Activated CD4-positive, alpha-beta T cell treated with anti-CD3 and anti-CD28 coated beads, Interleukin-2, Interleukin-6, amounts not matched to agents 100 ng/mL and 50 ng/mL, durations not matched to agents 16 hours and 8 hours (primary cell): ENCODE measurements around the gene KPNA2.
"Not testable (repeated sequence)": the region's sequence is repeated elsewhere in the genome, so short reads cannot be mapped to it uniquely, and the experiment has no call there.

Source experiments
- DNase-seq: peaks from one replicate; pipeline ENCODE4 v3.0.0-alpha.2; 2020

The KPNA2 gene

GRCh38 chr17:68020409-68020756 is 15.2 kb upstream of the KPNA2 start:
- no peak for DNase-seq

GRCh38 chr17:68020791-68021190 is 14.7 kb upstream of the KPNA2 start:
- DNase-seq, result not testable (repeated sequence)

GRCh38 chr17:68021963-68022362 is 13.6 kb upstream of the KPNA2 start:
- DNase-seq, result no peak

- DNase-seq, result not testable (repeated sequence)
Observed at GRCh38 chr17:68022547-68022946, 13.0 kb upstream of the KPNA2 start.

GRCh38 chr17:68029512-68030215 is 5.9 kb upstream of the KPNA2 start:
- DNase-seq, result no peak

- DNase-seq, result no peak
Observed at GRCh38 chr17:68033636-68034451, 1.7 kb upstream of the KPNA2 start.

- DNase-seq, result no peak
Observed at GRCh38 chr17:68034452-68034776, 1.1 kb upstream of the KPNA2 start.

- peak; percentile 94 for DNase-seq
Observed at GRCh38 chr17:68035131-68035522, 408 bp upstream of the KPNA2 start.

- no peak for DNase-seq
Observed at GRCh38 chr17:68036304-68037147, 991 bp downstream of the KPNA2 start.

GRCh38 chr17:68047153-68047846 is 11.8 kb downstream of the KPNA2 start:
- no peak for DNase-seq

- DNase-seq, result not testable (repeated sequence)
Observed at GRCh38 chr17:68047890-68048542, 12.5 kb downstream of the KPNA2 start.

GRCh38 chr17:68048996-68049395 is 13.5 kb downstream of the KPNA2 start:
- no peak for DNase-seq

GRCh38 chr17:68049812-68050437 is 14.4 kb downstream of the KPNA2 start:
- not testable (repeated sequence) for DNase-seq

- not testable (repeated sequence) for DNase-seq
Observed at GRCh38 chr17:68051321-68052312, 16.1 kb downstream of the KPNA2 start.

GRCh38 chr17:68052810-68053209 is 17.3 kb downstream of the KPNA2 start:
- DNase-seq, result no peak

- no peak for DNase-seq
Observed at GRCh38 chr17:68053231-68054013, 17.9 kb downstream of the KPNA2 start.

- DNase-seq, result no peak
Observed at GRCh38 chr17:68054296-68054900, 18.9 kb downstream of the KPNA2 start.

- DNase-seq, result peak; percentile 36
Observed at GRCh38 chr17:68057531-68057952, 22.0 kb downstream of the KPNA2 start.

- DNase-seq, result no peak
Observed at GRCh38 chr17:68060336-68060735, 24.8 kb downstream of the KPNA2 start.
